C4-2B (cell line): ENCODE results near the gene UGT1A9.

Experiments
- CTCF ChIP-seq: fragments of 450-650 bp; conservative IDR thresholded peaks from 2 replicates; pipeline ENCODE4 v1.5.1; 2017; ENCODE audit warnings: mild to moderate bottlenecking
- ZFX ChIP-seq: fragments of 450-650 bp; IDR thresholded peaks from 2 replicates; pipeline ENCODE4 v1.6.1; 2017

DNA sequence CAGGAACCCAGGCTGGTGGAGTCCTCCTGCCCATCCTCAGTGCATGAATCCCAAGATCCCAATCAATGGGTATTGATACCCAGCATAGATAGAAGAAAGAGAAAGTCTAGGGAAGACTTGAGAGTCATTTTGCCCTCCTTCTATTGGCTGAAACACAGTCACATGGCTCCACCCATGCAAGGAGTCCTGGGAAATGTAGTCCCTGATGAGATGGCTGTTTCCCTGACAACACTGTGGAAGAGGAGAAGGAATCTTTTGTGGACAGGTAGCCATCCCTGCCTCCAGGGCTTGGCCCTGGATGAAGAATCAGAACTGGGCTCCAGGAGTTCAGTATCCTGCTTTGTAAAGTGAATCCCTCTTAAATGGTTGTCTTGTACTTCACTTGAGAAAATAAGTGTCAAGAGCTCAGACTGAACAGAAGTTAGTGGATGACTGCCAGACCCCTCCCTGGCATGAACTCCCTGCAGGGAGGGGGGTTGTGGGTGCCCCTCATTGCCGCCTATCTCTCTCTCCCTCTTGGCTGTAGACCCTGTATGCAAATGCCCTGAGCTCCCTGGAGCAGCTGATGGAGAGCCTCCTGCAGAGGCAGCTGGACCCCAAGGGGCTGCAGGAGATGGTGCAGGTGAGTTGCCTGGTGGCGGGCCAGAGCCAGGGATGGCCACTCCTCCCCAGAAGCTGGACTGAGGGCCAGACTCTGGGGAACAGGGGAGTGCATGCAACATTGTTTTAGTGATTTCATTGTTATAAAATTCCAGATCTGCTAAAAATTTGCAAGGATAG lies 142.5 kb downstream of the UGT1A9 start:
- no peak for TF ChIP-seq CTCF
- TF ChIP-seq ZFX, result no peak
